T-helper 2 cell treated with Interferon-gamma antibody and Interleukin-4, amounts not matched to agents 5 μg/mL and 100 μg/mL, for 36 hours (primary cell): ENCODE measurements around the gene LCP1.

Source experiments
- DNase-seq: peaks from one replicate; pipeline ENCODE4 v3.0.0; 2021; ENCODE audit warnings: low spot score
- H3K27ac Mint-ChIP-seq: one replicate; pipeline ENCODE4 v1.8.0; 2021; ENCODE audit warnings: mild to moderate bottlenecking, mixed read lengths
- H3K27me3 Mint-ChIP-seq: one replicate; pipeline ENCODE4 v1.8.0; 2021; ENCODE audit warnings: low read depth, mixed read lengths
- H3K36me3 Mint-ChIP-seq: one replicate; pipeline ENCODE4 v1.8.0; 2021; ENCODE audit warnings: low read depth, mixed read lengths
- H3K4me1 Mint-ChIP-seq: one replicate; pipeline ENCODE4 v1.8.0; 2021; ENCODE audit warnings: low read depth, mixed read lengths
- H3K4me3 Mint-ChIP-seq: one replicate; pipeline ENCODE4 v1.8.0; 2022; ENCODE audit warnings: mild to moderate bottlenecking, moderate library complexity, mixed read lengths
- H3K9me3 Mint-ChIP-seq: one replicate; pipeline ENCODE4 v1.8.0; 2021; ENCODE audit warnings: mixed read lengths

The LCP1 gene

GRCh38 chr13:46142776-46143175 lies 39.2 kb downstream of the LCP1 start:
- Mint-ChIP-seq H3K36me3 (peaks cover 72% of the 10 kb centered on the region), H3K27me3 (no peaks in the 10 kb centered on the region), H3K4me1 (peaks cover 5% of the 10 kb centered on the region), H3K27ac (no peak overlapping the region), H3K4me3 (no peak overlapping the region), H3K9me3 (no peaks in the 10 kb centered on the region)
- DNase-seq = no peak

GRCh38 chr13:46140044-46140443 lies 41.9 kb downstream of the LCP1 start:
- Mint-ChIP-seq H3K9me3 (no peaks in the 10 kb centered on the region), H3K36me3 (peaks cover 74% of the 10 kb centered on the region), H3K4me3 (no peak overlapping the region), H3K27me3 (no peaks in the 10 kb centered on the region), H3K27ac (peak overlapping the region; percentile 62), H3K4me1 (peaks cover 4% of the 10 kb centered on the region)
- DNase-seq = no peak

- H3K36me3 Mint-ChIP-seq = peaks cover 77% of the 10 kb centered on the region
- no peaks in the 10 kb centered on the region for H3K9me3 Mint-ChIP-seq
- DNase-seq = no peak
- H3K4me1 Mint-ChIP-seq = peaks cover 9% of the 10 kb centered on the region
- H3K27me3 Mint-ChIP-seq = no peaks in the 10 kb centered on the region
- no peak overlapping the region for H3K4me3 Mint-ChIP-seq
- no peak overlapping the region for H3K27ac Mint-ChIP-seq
Observed at GRCh38 chr13:46137627-46138317, 44.2 kb downstream of the LCP1 start.

GRCh38 chr13:46136688-46137087 lies 45.3 kb downstream of the LCP1 start:
- Mint-ChIP-seq H3K4me3 (no peak overlapping the region), H3K4me1 (peaks cover 13% of the 10 kb centered on the region), H3K9me3 (no peaks in the 10 kb centered on the region), H3K36me3 (peaks cover 80% of the 10 kb centered on the region), H3K27me3 (no peaks in the 10 kb centered on the region), H3K27ac (no peak overlapping the region)
- no peak for DNase-seq

GRCh38 chr13:46134961-46135522 lies 46.9 kb downstream of the LCP1 start:
- DNase-seq = no peak
- H3K9me3 Mint-ChIP-seq = no peaks in the 10 kb centered on the region
- H3K27ac Mint-ChIP-seq = no peak overlapping the region
- peaks cover 83% of the 10 kb centered on the region for H3K36me3 Mint-ChIP-seq
- no peak overlapping the region for H3K4me3 Mint-ChIP-seq
- H3K4me1 Mint-ChIP-seq = peaks cover 14% of the 10 kb centered on the region
- H3K27me3 Mint-ChIP-seq = no peaks in the 10 kb centered on the region

GRCh38 chr13:46134494-46134893 lies 47.5 kb downstream of the LCP1 start:
- H3K36me3 Mint-ChIP-seq = peaks cover 85% of the 10 kb centered on the region
- H3K9me3 Mint-ChIP-seq = no peaks in the 10 kb centered on the region
- no peak for DNase-seq
- H3K27ac Mint-ChIP-seq = no peak overlapping the region
- no peaks in the 10 kb centered on the region for H3K27me3 Mint-ChIP-seq
- no peak overlapping the region for H3K4me3 Mint-ChIP-seq
- peaks cover 14% of the 10 kb centered on the region for H3K4me1 Mint-ChIP-seq

- Mint-ChIP-seq H3K4me1 (peaks cover 19% of the 10 kb centered on the region), H3K4me3 (no peak overlapping the region), H3K36me3 (peaks cover 88% of the 10 kb centered on the region), H3K27me3 (no peaks in the 10 kb centered on the region), H3K27ac (no peak overlapping the region), H3K9me3 (no peaks in the 10 kb centered on the region)
- DNase-seq = no peak
Observed at GRCh38 chr13:46132109-46132508, 49.9 kb downstream of the LCP1 start.

GRCh38 chr13:46131705-46132104 lies 50.3 kb downstream of the LCP1 start:
- H3K27me3 Mint-ChIP-seq = no peaks in the 10 kb centered on the region
- H3K4me1 Mint-ChIP-seq = peaks cover 21% of the 10 kb centered on the region
- H3K9me3 Mint-ChIP-seq = no peaks in the 10 kb centered on the region
- DNase-seq = no peak
- no peak overlapping the region for H3K4me3 Mint-ChIP-seq
- no peak overlapping the region for H3K27ac Mint-ChIP-seq
- peaks cover 89% of the 10 kb centered on the region for H3K36me3 Mint-ChIP-seq

GRCh38 chr13:46129955-46130618 lies 51.9 kb downstream of the LCP1 start:
- no peaks in the 10 kb centered on the region for H3K9me3 Mint-ChIP-seq
- no peaks in the 10 kb centered on the region for H3K27me3 Mint-ChIP-seq
- DNase-seq = no peak
- H3K4me1 Mint-ChIP-seq = peaks cover 34% of the 10 kb centered on the region
- peaks cover 90% of the 10 kb centered on the region for H3K36me3 Mint-ChIP-seq
- no peak overlapping the region for H3K4me3 Mint-ChIP-seq
- no peak overlapping the region for H3K27ac Mint-ChIP-seq

GRCh38 chr13:46129124-46129523 lies 52.9 kb downstream of the LCP1 start:
- Mint-ChIP-seq H3K27me3 (no peaks in the 10 kb centered on the region), H3K36me3 (peaks cover 86% of the 10 kb centered on the region), H3K4me3 (no peak overlapping the region), H3K9me3 (no peaks in the 10 kb centered on the region), H3K27ac (peak overlapping the region; percentile 17), H3K4me1 (peaks cover 39% of the 10 kb centered on the region)
- no peak for DNase-seq

GRCh38 chr13:46127358-46128023 lies 54.5 kb downstream of the LCP1 start:
- peak overlapping the region; percentile 34 for H3K27ac Mint-ChIP-seq

GRCh38 chr13:46126552-46127357 lies 55.2 kb downstream of the LCP1 start:
- Mint-ChIP-seq H3K4me3 (peak overlapping the region; percentile 19), H3K27me3 (no peaks in the 10 kb centered on the region), H3K27ac (peak overlapping the region; percentile 55), H3K36me3 (peaks cover 66% of the 10 kb centered on the region), H3K4me1 (peaks cover 32% of the 10 kb centered on the region), H3K9me3 (no peaks in the 10 kb centered on the region)
- DNase-seq = peak; percentile 42

More at GRCh38 chr13:46127358-46128023, 54.5 kb downstream of the LCP1 start:
- Mint-ChIP-seq H3K4me3 (no peak overlapping the region), H3K36me3 (peaks cover 73% of the 10 kb centered on the region), H3K4me1 (peaks cover 35% of the 10 kb centered on the region), H3K9me3 (no peaks in the 10 kb centered on the region), H3K27me3 (no peaks in the 10 kb centered on the region)
- no peak for DNase-seq

GRCh38 chr13:46126056-46126455 lies 55.9 kb downstream of the LCP1 start:
- H3K27me3 Mint-ChIP-seq = no peaks in the 10 kb centered on the region
- DNase-seq = no peak

More at GRCh38 chr13:46126056-46126455, 55.9 kb downstream of the LCP1 start:
- H3K36me3 Mint-ChIP-seq = peaks cover 60% of the 10 kb centered on the region
- no peaks in the 10 kb centered on the region for H3K9me3 Mint-ChIP-seq
- H3K4me3 Mint-ChIP-seq = peak overlapping the region; percentile 19
- H3K27ac Mint-ChIP-seq = peak overlapping the region; percentile 75
- peaks cover 32% of the 10 kb centered on the region for H3K4me1 Mint-ChIP-seq
